HepG2 (cell line): ENCODE data around the gene RPL41. TPM values are rescaled to one million over a fixed set of nuclear protein-coding genes. Genes with fewer than 3 reads are reported as not detected.

Source experiments
- ATAC-seq: fragments of 200-7000 bp; cut with Tn5 transposase; 3 replicates; pipeline ENCODE4 v1.9.1; 2020; ENCODE audit warnings: mild to moderate bottlenecking, moderate library complexity
- BruUV-seq: library from RNA; stranded (reverse); fragments of 400-500 nt; replicated peaks from 2 replicates; lab custom pipeline; 2021; lab: Mats Ljungman, UMichigan
- CTCF ChIA-PET: fragments of 300-600 bp; formaldehyde crosslinking; extraction: SDS; loops from one replicate; lab custom pipeline; 2021; ENCODE audit warnings: low total read pairs, inconsistent platforms, low intra/inter-chr PET ratio; lab: Yijun Ruan, JAX
- POLR2A ChIA-PET: fragments of 350-600 bp; sonication (Branson Sonifier 250); formaldehyde crosslinking; loops from one replicate; lab custom pipeline; 2020; ENCODE audit warnings: antibody characterized with exemption, inconsistent platforms; lab: Yijun Ruan, JAX
- DNase-seq: peaks from one replicate; pipeline ENCODE4 v3.0.0-alpha.2; 2015; ENCODE audit warnings: low spot score
- FAIRE-seq: peaks from 3 replicates; lab custom pipeline; 2011; peaks lifted over from hg19 to GRCh38; lab: Jason Lieb, UNC
- H2AFZ ChIP-seq: one replicate; pipeline ENCODE4 v1.6.1; 2011; ENCODE audit warnings: low read length, inconsistent platforms
- H3K27ac ChIP-seq: fragments of 300-600 bp; 3 replicates; pipeline ENCODE4 v1.8.0; 2011; ENCODE audit warnings: mixed run types, mild to moderate bottlenecking, mixed read lengths, low read length, inconsistent platforms; ENCODE audit not compliant: insufficient read depth; ENCODE audit errors: extremely low read length
- H3K27me3 ChIP-seq, 2 experiments: fragments of 200-600 bp in 1 of 2; 2 replicates in 1 of 2; 3 replicates in 1 of 2; pipeline versions ENCODE4 v1.6.0 to v1.8.0; 2011; ENCODE audit warnings: low read length in 2 of 2, mild to moderate bottlenecking in 2 of 2, moderate library complexity in 2 of 2, inconsistent platforms in 1 of 2; ENCODE audit not compliant: insufficient read depth in 2 of 2, control insufficient read depth in 1 of 2
- H3K36me3 ChIP-seq, 2 experiments: fragments of 200-600 bp in 1 of 2; replicated peaks in 1 of 2; 2 replicates in 1 of 2; 3 replicates in 1 of 2; pipeline versions ENCODE4 v1.5.1 to v1.8.0; 2011; ENCODE audit warnings: low read length in 2 of 2, inconsistent platforms in 1 of 2; ENCODE audit not compliant: insufficient read depth in 2 of 2, control insufficient read depth in 1 of 2
- H3K4me1 ChIP-seq: 2 replicates; pipeline ENCODE4 v1.5.1; 2012; ENCODE audit warnings: low read length, inconsistent platforms; ENCODE audit not compliant: insufficient read depth
- H3K4me2 ChIP-seq: 2 replicates; pipeline ENCODE4 v1.6.0; 2011; ENCODE audit warnings: low read depth, low read length, inconsistent platforms
- H3K4me3 ChIP-seq, 3 experiments: fragments of 200-600 bp in 1 of 3; sonication (generic), shearing (Covaris generic) in 1 of 3; replicated peaks in 1 of 3; 2 replicates each; pipeline ENCODE4 v1.5.1; 2011 to 2016; ENCODE audit warnings: low read length in 3 of 3, inconsistent platforms in 2 of 3, low read depth in 2 of 3, mild to moderate bottlenecking in 2 of 3, control low read depth in 1 of 3, mixed read lengths in 1 of 3; ENCODE audit not compliant: insufficient read depth in 1 of 3
- H3K79me2 ChIP-seq: one replicate; pipeline ENCODE4 v1.6.1; 2011; ENCODE audit warnings: low read length, inconsistent platforms; ENCODE audit not compliant: insufficient read depth
- H3K9ac ChIP-seq: 2 replicates; pipeline ENCODE4 v1.6.0; 2011; ENCODE audit warnings: mild to moderate bottlenecking, low read depth, low read length, inconsistent platforms; ENCODE audit not compliant: insufficient read depth
- H3K9me3 ChIP-seq: 2 replicates; pipeline ENCODE4 v1.5.1; 2012; ENCODE audit warnings: mild to moderate bottlenecking, low read length
- H4K20me1 ChIP-seq: 2 replicates; pipeline ENCODE4 v1.6.0; 2011; ENCODE audit warnings: inconsistent platforms, mild to moderate bottlenecking, low read length, moderate library complexity; ENCODE audit not compliant: insufficient read depth
- ATAD3A ChIP-seq: sonication (generic); formaldehyde crosslinking; IDR thresholded peaks from 2 replicates; pipeline ENCODE4 v1.4.0; 2020; ENCODE audit warnings: missing genetic modification reagents
- BATF2 ChIP-seq: sonication (generic); formaldehyde crosslinking; IDR thresholded peaks from 2 replicates; pipeline ENCODE4 v1.8.0; 2022; ENCODE audit warnings: mild to moderate bottlenecking, missing genetic modification reagents, moderate library complexity
- ELF1 ChIP-seq: sonication (generic); formaldehyde crosslinking; IDR thresholded peaks from 2 replicates; pipeline ENCODE4 v1.4.0; 2020; ENCODE audit warnings: missing genetic modification reagents
- FOXP1 ChIP-seq, 2 experiments: fragments of 450-650 bp in 1 of 2; IDR thresholded peaks; 2 replicates each; pipeline ENCODE4 v1.6.1; 2017 to 2018; ENCODE audit warnings: antibody characterized with exemption in 1 of 2
- FOXP4 ChIP-seq: sonication (generic); formaldehyde crosslinking; IDR thresholded peaks from 2 replicates; pipeline ENCODE4 v1.4.0; 2020; ENCODE audit warnings: missing genetic modification reagents
- IRF1 ChIP-seq: sonication (generic); formaldehyde crosslinking; IDR thresholded peaks from 2 replicates; pipeline ENCODE4 v1.4.0; 2020; ENCODE audit warnings: low read depth, mild to moderate bottlenecking, missing genetic modification reagents
- JUN ChIP-seq: sonication (generic); formaldehyde crosslinking; IDR thresholded peaks from 2 replicates; pipeline ENCODE4 v1.4.0; 2020; ENCODE audit warnings: mild to moderate bottlenecking, missing genetic modification reagents
- JUNB ChIP-seq: sonication (generic); formaldehyde crosslinking; IDR thresholded peaks from 2 replicates; pipeline ENCODE4 v1.8.0; 2022; ENCODE audit warnings: missing genetic modification reagents, mild to moderate bottlenecking, borderline replicate concordance
- MED8 ChIP-seq: sonication (generic); formaldehyde crosslinking; IDR thresholded peaks from 2 replicates; pipeline ENCODE4 v1.8.1; 2023; ENCODE audit warnings: mild to moderate bottlenecking, missing genetic modification reagents; ENCODE audit not compliant: insufficient replicate concordance
- NR2F6 ChIP-seq, 2 experiments: IDR thresholded peaks; 2 replicates each; pipeline ENCODE4 v1.6.1; 2016; ENCODE audit warnings: antibody characterized with exemption in 1 of 2, mild to moderate bottlenecking in 1 of 2
- RXRB ChIP-seq: IDR thresholded peaks from 2 replicates; pipeline ENCODE4 v1.6.1; 2016; ENCODE audit warnings: borderline replicate concordance, missing genetic modification reagents, missing compliant biosample characterization
- SMAD3 ChIP-seq: sonication (generic); formaldehyde crosslinking; IDR thresholded peaks from 2 replicates; pipeline ENCODE4 v1.4.0; 2020; ENCODE audit warnings: missing genetic modification reagents
- SMC3 ChIP-seq: IDR thresholded peaks from 2 replicates; pipeline ENCODE4 v1.6.1; 2011; ENCODE audit warnings: low read length, improper control_type of control experiment
- SNAPC5 ChIP-seq: sonication (generic); formaldehyde crosslinking; IDR thresholded peaks from 2 replicates; pipeline ENCODE4 v1.8.1; 2023; ENCODE audit warnings: mild to moderate bottlenecking, missing genetic modification reagents, borderline replicate concordance
- SOX13 ChIP-seq, 3 experiments: fragments of 450-650 bp in 1 of 3; sonication (generic) in 1 of 3; formaldehyde crosslinking in 1 of 3; IDR thresholded peaks in 2 of 3; conservative IDR thresholded peaks in 1 of 3; 2 replicates each; pipeline versions ENCODE4 v1.5.0 to v1.6.1; 2016 to 2020; ENCODE audit warnings: antibody characterized with exemption in 1 of 3, mild to moderate bottlenecking in 1 of 3, missing compliant biosample characterization in 1 of 3, missing genetic modification reagents in 1 of 3, moderate library complexity in 1 of 3
- SUZ12 ChIP-seq: fragments of 150-350 bp; IDR thresholded peaks from 2 replicates; pipeline ENCODE4 v1.6.1; 2014; ENCODE audit warnings: low read depth, low read length
- ZNF274 ChIP-seq: sonication (generic); formaldehyde crosslinking; IDR thresholded peaks from 2 replicates; pipeline ENCODE4 v1.5.1; 2020; ENCODE audit warnings: mild to moderate bottlenecking, missing genetic modification reagents
- ZNF33A ChIP-seq: sonication (generic); formaldehyde crosslinking; IDR thresholded peaks from 2 replicates; pipeline ENCODE4 v1.5.1; 2020; ENCODE audit warnings: missing genetic modification reagents, mild to moderate bottlenecking, moderate library complexity, borderline replicate concordance
- WGBS: methylation state at CpG from one replicate; pipeline ENCODE4 v1.1.6; 2017; ENCODE audit warnings: low lambda C conversion rate; 5-methylcytosine and 5-hydroxymethylcytosine counted together
- in situ Hi-C: cut with HindIII; loops from 2 replicates; pipeline ENCODE4 v1.10.0; 2017; ENCODE audit warnings: low pct_unique_long_range_greater_than_20kb; ENCODE audit not compliant: extremely low pct_ligation_motif_present
- intact Hi-C: fragments of 100-400 bp; cut with micrococcal nuclease; formaldehyde crosslinking; loops from one replicate; pipeline ENCODE4 v1.10.0; 2022; ENCODE audit not compliant: unreplicated experiment
- polyA plus RNA-seq, 8 experiments: library from polyadenylated mRNA; depleted of rRNA in 3 of 8; stranded (reverse) in 7 of 8; unstranded in 1 of 8; fragments of >200 nt; fragmentation: Illumina TruSeq in 4 of 8; extraction: Trizol in 4 of 8; gene quantifications; 2 replicates each; pipeline versions ENCODE4 v1.2.1 to v1.2.3, GENCODE V29; 2011 to 2016; ENCODE audit warnings: low read depth in 4 of 8, missing spikeins in 1 of 8, mixed read lengths in 1 of 8; ENCODE audit not compliant: insufficient read depth in 1 of 8
- total RNA-seq, 5 experiments: library from RNA; depleted of rRNA; stranded (reverse); fragments of >200 nt; fragmentation: Illumina TruSeq; extraction: Trizol; gene quantifications; 2 replicates each; pipeline ENCODE4 v1.2.3, GENCODE V29; 2016; ENCODE audit warnings: low read depth in 1 of 5
- TF ChIP-seq, protein P1 (sequence below): sonication (generic); formaldehyde crosslinking; IDR thresholded peaks from 2 replicates; pipeline ENCODE4 v1.4.0; 2020; ENCODE audit warnings: missing genetic modification reagents; ENCODE audit errors: not compliant biosample characterization
- TF ChIP-seq, protein P2 (sequence below): sonication (generic); formaldehyde crosslinking; IDR thresholded peaks from 2 replicates; pipeline ENCODE4 v1.4.0; 2020; ENCODE audit warnings: missing genetic modification reagents

RPL41 gene
- total and polyA plus RNA-seq, 2 of the 13 experiments (the other 11 are each of a cell fraction or from before 2014, with no cell fraction given) = 4,012 to 7,670 TPM

- peaks cover 26 to 44% of the 10 kb centered on the region in 2 experiments for H3K36me3 ChIP-seq
- in situ Hi-C loops (no loop called here), intact Hi-C loops (no loop called here)
- H3K27ac ChIP-seq = peak overlapping the region; percentile 99
- peak overlapping the region; percentile 44 to 96 (median 91) for H3K4me3 ChIP-seq
- H3K9ac ChIP-seq = peak overlapping the region; percentile 96
- H3K27me3 ChIP-seq = no peaks in the 10 kb centered on the region; a peak in 1 of 5 replicates
- H3K4me1 ChIP-seq = peaks cover 57% of the 10 kb centered on the region
- no TSS peak for BruUV-seq
- ChIA-PET CTCF (no interaction called here), POLR2A (interaction anchor here (3.7 to 10.2 kb wide), 4 partner anchors 8 to 35 kb away, joined by 37 to 279 read pairs (median 81); partner anchors contain the start of genes PA2G4, RPL41 and ZC3H10)
- WGBS = 50% methylated on average over 1 of the region's 3 CpGs
- H2AFZ ChIP-seq = no peak overlapping the region
- ATAC-seq = no peak
- H3K9me3 ChIP-seq = no peaks in the 10 kb centered on the region
- peaks cover 38% of the 10 kb centered on the region for H3K79me2 ChIP-seq
- FAIRE-seq = no peak
- peak; percentile 48 for DNase-seq
- peak overlapping the region; percentile 98 for H3K4me2 ChIP-seq
- peaks cover 16% of the 10 kb centered on the region for H4K20me1 ChIP-seq
- TF ChIP-seq SMC3 = no peak
- TF ChIP-seq ZNF33A (CRISPR knock-in tag) = no peak
- peak; percentile 61; the same call in 1 of the 2 replicates for TF ChIP-seq FOXP4 (CRISPR knock-in tag)
- TF ChIP-seq, protein P1, sequence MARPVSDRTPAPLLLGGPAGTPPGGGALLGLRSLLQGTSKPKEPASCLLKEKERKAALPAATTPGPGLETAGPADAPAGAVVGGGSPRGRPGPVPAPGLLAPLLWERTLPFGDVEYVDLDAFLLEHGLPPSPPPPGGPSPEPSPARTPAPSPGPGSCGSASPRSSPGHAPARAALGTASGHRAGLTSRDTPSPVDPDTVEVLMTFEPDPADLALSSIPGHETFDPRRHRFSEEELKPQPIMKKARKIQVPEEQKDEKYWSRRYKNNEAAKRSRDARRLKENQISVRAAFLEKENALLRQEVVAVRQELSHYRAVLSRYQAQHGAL (CRISPR knock-in tag) = no peak
- no peak for TF ChIP-seq SUZ12
- TF ChIP-seq JUNB (CRISPR knock-in tag) = no peak
- TF ChIP-seq SNAPC5 (CRISPR knock-in tag) = no peak
- TF ChIP-seq JUN (CRISPR knock-in tag) = no peak
- TF ChIP-seq FOXP1 (IDR thresholded peaks at IDR 0.05) = no peak
- TF ChIP-seq FOXP1 (CRISPR knock-in tag; IDR thresholded peaks at IDR 0.05) = 0 out of 2 replicates have a peak, but pooled peaks have one; percentile 19
- TF ChIP-seq ZNF274 (CRISPR knock-in tag) = no peak
- TF ChIP-seq ATAD3A (CRISPR knock-in tag) = no peak
- no peak for TF ChIP-seq SOX13 (IDR thresholded peaks at IDR 0.05)
- peak in 1 of 2 experiments; percentile 63; a peak in 2 of 4 replicates for TF ChIP-seq SOX13 (CRISPR knock-in tag; conservative IDR thresholded peaks at IDR 0.05 in 1 of 2, IDR thresholded peaks at IDR 0.05 in 1 of 2)
- TF ChIP-seq RXRB = 0 out of 2 replicates have a peak, but pooled peaks have one; percentile 12
- no peak for TF ChIP-seq BATF2 (CRISPR knock-in tag)
- TF ChIP-seq SMAD3 = no peak
- TF ChIP-seq, protein P2, sequence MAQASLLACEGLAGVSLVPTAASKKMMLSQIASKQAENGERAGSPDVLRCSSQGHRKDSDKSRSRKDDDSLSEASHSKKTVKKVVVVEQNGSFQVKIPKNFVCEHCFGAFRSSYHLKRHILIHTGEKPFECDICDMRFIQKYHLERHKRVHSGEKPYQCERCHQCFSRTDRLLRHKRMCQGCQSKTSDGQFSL (CRISPR knock-in tag) = peak; percentile 42; the same call in 1 of the 2 replicates
- no peak for TF ChIP-seq IRF1 (CRISPR knock-in tag)
- no peak for TF ChIP-seq MED8 (CRISPR knock-in tag)
- no peak for TF ChIP-seq ELF1 (CRISPR knock-in tag)
- TF ChIP-seq NR2F6 (IDR thresholded peaks at IDR 0.05) = 0 out of 2 replicates have a peak, but pooled peaks have one; percentile 20
- no peak for TF ChIP-seq NR2F6 (CRISPR knock-in tag; IDR thresholded peaks at IDR 0.05)
Observed at GRCh38 chr12:56082967-56083366, 33.5 kb upstream of the RPL41 start.
